ENCODE measurements around the gene TSPAN15.

GRCh38 chr10:69456880-69457693 is 5.8 kb downstream of the TSPAN15 start:
- TF ChIP-seq TCF7L2 (IDR thresholded peaks at IDR 0.05; ENCODE audit: borderline replicate concordance, low read depth, low read length), result no peak
- TF ChIP-seq ZNF174 (tag by site-specific recombination; IDR thresholded peaks at IDR 0.05), result no peak
- TF ChIP-seq, protein P1, sequence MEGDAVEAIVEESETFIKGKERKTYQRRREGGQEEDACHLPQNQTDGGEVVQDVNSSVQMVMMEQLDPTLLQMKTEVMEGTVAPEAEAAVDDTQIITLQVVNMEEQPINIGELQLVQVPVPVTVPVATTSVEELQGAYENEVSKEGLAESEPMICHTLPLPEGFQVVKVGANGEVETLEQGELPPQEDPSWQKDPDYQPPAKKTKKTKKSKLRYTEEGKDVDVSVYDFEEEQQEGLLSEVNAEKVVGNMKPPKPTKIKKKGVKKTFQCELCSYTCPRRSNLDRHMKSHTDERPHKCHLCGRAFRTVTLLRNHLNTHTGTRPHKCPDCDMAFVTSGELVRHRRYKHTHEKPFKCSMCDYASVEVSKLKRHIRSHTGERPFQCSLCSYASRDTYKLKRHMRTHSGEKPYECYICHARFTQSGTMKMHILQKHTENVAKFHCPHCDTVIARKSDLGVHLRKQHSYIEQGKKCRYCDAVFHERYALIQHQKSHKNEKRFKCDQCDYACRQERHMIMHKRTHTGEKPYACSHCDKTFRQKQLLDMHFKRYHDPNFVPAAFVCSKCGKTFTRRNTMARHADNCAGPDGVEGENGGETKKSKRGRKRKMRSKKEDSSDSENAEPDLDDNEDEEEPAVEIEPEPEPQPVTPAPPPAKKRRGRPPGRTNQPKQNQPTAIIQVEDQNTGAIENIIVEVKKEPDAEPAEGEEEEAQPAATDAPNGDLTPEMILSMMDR (tag by site-specific recombination; IDR thresholded peaks at IDR 0.05), result no peak
- no peak for TF ChIP-seq ZNF629 (tag by site-specific recombination; IDR thresholded peaks at IDR 0.05)
- TF ChIP-seq, protein P2, sequence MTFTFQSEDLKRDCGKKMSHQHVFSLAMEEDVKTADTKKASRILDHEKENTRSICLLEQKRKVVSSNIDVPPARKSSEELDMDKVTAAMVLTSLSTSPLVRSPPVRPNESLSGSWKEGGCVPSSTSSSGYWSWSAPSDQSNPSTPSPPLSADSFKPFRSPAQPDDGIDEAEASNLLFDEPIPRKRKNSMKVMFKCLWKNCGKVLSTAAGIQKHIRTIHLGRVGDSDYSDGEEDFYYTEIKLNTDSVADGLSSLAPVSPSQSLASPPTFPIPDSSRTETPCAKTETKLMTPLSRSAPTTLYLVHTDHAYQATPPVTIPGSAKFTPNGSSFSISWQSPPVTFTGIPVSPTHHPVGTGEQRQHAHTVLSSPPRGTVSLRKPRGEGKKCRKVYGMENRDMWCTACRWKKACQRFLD (tag by site-specific recombination; IDR thresholded peaks at IDR 0.05), result no peak
- TF ChIP-seq ZNF830 (tag by site-specific recombination; IDR thresholded peaks at IDR 0.05; ENCODE audit: low read depth), result no peak
- no peak for TF ChIP-seq PRDM1 (tag by site-specific recombination; IDR thresholded peaks at IDR 0.05)
- TF ChIP-seq ZNF423 (tag by site-specific recombination; IDR thresholded peaks at IDR 0.05), result no peak
